B cell (primary cell): ENCODE results near the gene ZNF267. TPM values are rescaled to one million over a fixed set of nuclear protein-coding genes. Genes with fewer than 3 reads are reported as not detected.
"Not testable (repeated sequence)": the region's sequence is repeated elsewhere in the genome, so short reads cannot be mapped to it uniquely, and the experiment has no call there.

Experiments
- ATAC-seq: fragments of 200-7000 bp; cut with Tn5 transposase; one replicate; pipeline ENCODE4 v1.10.0; 2021; ENCODE audit warnings: low read depth, mild to moderate bottlenecking, moderate number of reproducible peaks, moderate library complexity
- CTCF ChIA-PET: fragments of 350-600 bp; sonication (Branson Sonifier 250); formaldehyde crosslinking; loops from one replicate; lab custom pipeline; 2021; ENCODE audit warnings: antibody characterized with exemption, inconsistent platforms; lab: Charles Lee
- POLR2A ChIA-PET: fragments of 350-600 bp; sonication (Branson Sonifier 250); formaldehyde crosslinking; loops from one replicate; lab custom pipeline; 2021; ENCODE audit warnings: antibody characterized with exemption; lab: Charles Lee
- DNase-seq: peaks from one replicate; pipeline ENCODE4 v3.0.0; 2013
- H2AFZ ChIP-seq: 2 replicates; pipeline ENCODE4 v1.6.1; 2012; ENCODE audit warnings: mild to moderate bottlenecking, low read depth, low read length; ENCODE audit not compliant: insufficient read depth, poor library complexity, severe bottlenecking
- H3K27ac ChIP-seq, 2 donors: 1 replicate in 1 of 2; 2 replicates in 1 of 2; pipeline ENCODE4 v1.5.1; 2012 to 2013; ENCODE audit warnings: low read length in 2 of 2, mild to moderate bottlenecking in 2 of 2, moderate library complexity in 1 of 2
- H3K27me3 ChIP-seq, 4 experiments: fragments of 200-600 bp in 1 of 4; sonication (generic) in 1 of 4; replicated peaks in 1 of 4; 1 replicate in 2 of 4; 2 replicates in 2 of 4; pipeline versions ENCODE4 v1.6.1 to v1.7.0; 2013 to 2016; ENCODE audit warnings: low read length in 3 of 4, mild to moderate bottlenecking in 2 of 4, mixed read lengths in 1 of 4, moderate library complexity in 1 of 4; ENCODE audit not compliant: insufficient read depth in 4 of 4, control insufficient read depth in 3 of 4; ENCODE audit errors: control extremely low read depth in 1 of 4
- H3K36me3 ChIP-seq, 2 experiments: replicated peaks in 1 of 2; 1 replicate in 1 of 2; 2 replicates in 1 of 2; pipeline versions ENCODE4 v1.6.1 to v1.7.1; 2013; ENCODE audit warnings: low read length in 1 of 2; ENCODE audit not compliant: insufficient read depth in 2 of 2, control insufficient read depth in 1 of 2; ENCODE audit errors: control extremely low read depth in 1 of 2, extremely low read depth in 1 of 2
- H3K4me1 ChIP-seq, 2 donors: fragments of 200-600 bp in 1 of 2; sonication (generic) in 1 of 2; 1 replicate in 1 of 2; 2 replicates in 1 of 2; pipeline versions ENCODE4 v1.5.1 to v1.6.1; 2013 to 2017; ENCODE audit warnings: low read length in 2 of 2; ENCODE audit not compliant: control insufficient read depth in 2 of 2, insufficient read depth in 2 of 2
- H3K4me2 ChIP-seq: replicated peaks from 2 replicates; pipeline ENCODE3; 2012; ENCODE audit warnings: mild to moderate bottlenecking, low read depth, low read length; ENCODE audit not compliant: poor library complexity, severe bottlenecking
- H3K4me3 ChIP-seq, 5 experiments: fragments of 200-600 bp in 1 of 5; sonication (generic) in 1 of 5; 1 replicate in 3 of 5; 2 replicates in 2 of 5; pipeline versions ENCODE4 v1.5.1 to v1.7.0; 2011 to 2016; ENCODE audit warnings: low read length in 4 of 5, mild to moderate bottlenecking in 4 of 5, low read depth in 2 of 5, control low read depth in 1 of 5, moderate library complexity in 1 of 5; ENCODE audit not compliant: insufficient read depth in 1 of 5; ENCODE audit errors: control extremely low read depth in 1 of 5, extremely low read depth in 1 of 5
- H3K79me2 ChIP-seq: fragments of 200-600 bp; sonication (generic); one replicate; pipeline ENCODE4 v1.6.0; 2016; ENCODE audit warnings: low read length; ENCODE audit not compliant: control insufficient read depth, insufficient read depth
- H3K9ac ChIP-seq: fragments of 200-600 bp; sonication (generic); 2 replicates; pipeline ENCODE4 v1.6.1; 2017; ENCODE audit warnings: mild to moderate bottlenecking, low read length, moderate library complexity
- H3K9me3 ChIP-seq, 3 donors: one replicate each; pipeline versions ENCODE4 v1.6.1 to v1.7.1; 2013; ENCODE audit warnings: low read length in 2 of 3; ENCODE audit not compliant: control insufficient read depth in 2 of 3, insufficient read depth in 1 of 3; ENCODE audit errors: control extremely low read depth in 1 of 3
- H4K20me1 ChIP-seq: 2 replicates; pipeline ENCODE4 v1.6.0; 2012; ENCODE audit warnings: mild to moderate bottlenecking, low read length; ENCODE audit not compliant: insufficient read depth, control insufficient read depth, poor library complexity, severe bottlenecking
- H3K27ac Mint-ChIP-seq: one replicate; pipeline ENCODE4 v1.8.0; 2021; ENCODE audit warnings: mixed read lengths
- H3K27me3 Mint-ChIP-seq: one replicate; pipeline ENCODE4 v1.8.0; 2021; ENCODE audit warnings: mixed read lengths
- H3K4me1 Mint-ChIP-seq: one replicate; pipeline ENCODE4 v1.8.0; 2021; ENCODE audit warnings: mixed read lengths
- H3K4me3 Mint-ChIP-seq: one replicate; pipeline ENCODE4 v1.8.0; 2021; ENCODE audit warnings: mixed read lengths
- H3K9me3 Mint-ChIP-seq: one replicate; pipeline ENCODE4 v1.8.0; 2022; ENCODE audit warnings: mixed read lengths; ENCODE audit not compliant: insufficient read depth
- CTCF ChIP-seq: fragments of 200-600 bp; IDR thresholded peaks from one replicate; pipeline ENCODE4 v1.8.0; 2022; ENCODE audit warnings: antibody characterized with exemption, mild to moderate bottlenecking
- EZH2 ChIP-seq: IDR thresholded peaks from 2 replicates; pipeline ENCODE4 v1.6.1; 2012; ENCODE audit warnings: borderline replicate concordance, low read depth, mild to moderate bottlenecking, moderate library complexity, low read length; ENCODE audit not compliant: insufficient read depth, poor library complexity, severe bottlenecking
- WGBS: methylation state at CpG from one replicate; pipeline ENCODE4 v1.1.5; 2013; ENCODE audit warnings: missing lambda C conversion rate; ENCODE audit not compliant: insufficient coverage; 5-methylcytosine and 5-hydroxymethylcytosine counted together
- intact Hi-C: fragments of 100-400 bp; cut with micrococcal nuclease; formaldehyde crosslinking; loops from one replicate; pipeline ENCODE4 v1.10.0; 2022
- polyA plus RNA-seq: library from polyadenylated mRNA; depleted of rRNA; stranded (reverse); fragments of >200 nt; gene quantifications from 2 replicates; pipeline ENCODE4 v1.2.3, GENCODE V29; 2012
- total RNA-seq, 2 donors: library from RNA; stranded (reverse); fragments of 120-200 nt in 1 of 2; gene quantifications; 1 replicate in 1 of 2; 2 replicates in 1 of 2; pipeline versions ENCODE4 v1.2.3 to v1.2.4, GENCODE V29; 2013 to 2022

Gene ZNF267
- total and polyA plus RNA-seq, 2 donors (not counting 1 experiment from before 2014, with no cell fraction given), result 8.6 to 68.1 TPM

- Mint-ChIP-seq H3K27ac (no peak overlapping the region), H3K9me3 (peaks cover 16% of the 10 kb centered on the region), H3K4me1 (peaks cover 21% of the 10 kb centered on the region), H3K4me3 (no peak overlapping the region), H3K27me3 (no peaks in the 10 kb centered on the region)
- no peak overlapping the region for H3K4me3 ChIP-seq
- no peak overlapping the region for H3K27ac ChIP-seq
- H3K4me2 ChIP-seq, result no peak overlapping the region
- ATAC-seq, result no peak
- intact Hi-C loops, result no loop called here
- H3K79me2 ChIP-seq, result peaks cover 67% of the 10 kb centered on the region
- no peak for DNase-seq
- H3K9me3 ChIP-seq, result peaks cover 8 to 13% (median 9%) of the 10 kb centered on the region in 3 donors
- peaks cover 10 to 43% of the 10 kb centered on the region in 2 experiments for H3K36me3 ChIP-seq
- H3K27me3 ChIP-seq, result no peaks in the 10 kb centered on the region
- CTCF ChIA-PET, result interaction anchor here (1.3 kb wide), 1 partner anchor 31 kb away, joined by 6 read pairs; no protein-coding TSS in a partner anchor
- TF ChIP-seq CTCF (no peak), EZH2 (no peak)
- POLR2A ChIA-PET, result no interaction called here
- H3K4me1 ChIP-seq, result no peaks in the 10 kb centered on the region
- no peak overlapping the region for H2AFZ ChIP-seq
- no peak overlapping the region for H3K9ac ChIP-seq
- WGBS, result no CpG with 5 or more reads among the region's 2 CpGs
- H4K20me1 ChIP-seq, result peaks cover 19% of the 10 kb centered on the region
Measured at GRCh38 chr16:31899505-31899904, 25.9 kb downstream of the ZNF267 start.

- peaks cover 65% of the 10 kb centered on the region for H3K79me2 ChIP-seq
- H3K27me3 ChIP-seq, DNase-seq: not testable (repeated sequence)
Measured at GRCh38 chr16:31904571-31904970, 31.0 kb downstream of the ZNF267 start.

More at GRCh38 chr16:31904571-31904970, 31.0 kb downstream of the ZNF267 start:
- POLR2A ChIA-PET, H3K4me1 ChIP-seq, H4K20me1 ChIP-seq, H3K9ac ChIP-seq, H3K4me1 Mint-ChIP-seq, H3K27ac Mint-ChIP-seq, H3K27me3 Mint-ChIP-seq, H3K36me3 ChIP-seq, H3K4me3 Mint-ChIP-seq, ATAC-seq, H3K4me3 ChIP-seq, H2AFZ ChIP-seq, CTCF ChIA-PET, H3K27ac ChIP-seq, intact Hi-C loops, H3K4me2 ChIP-seq: not testable (repeated sequence)
- H3K9me3 Mint-ChIP-seq, result peaks cover 18% of the 10 kb centered on the region
- WGBS, result no CpG with 5 or more reads among the region's 3 CpGs
- peaks cover 6 to 35% (median 30%) of the 10 kb centered on the region in 3 donors for H3K9me3 ChIP-seq
